NCI-H1930 (cell line): Measurements from ENCODE around the gene TAF1B.

Source experiments
- DNase-seq, 2 experiments: peaks; one replicate each; lab custom pipeline; 2025; lab: John Stamatoyannopoulos, UW

The TAF1B gene

GRCh38 chr2:9967053-9967775 is 123.9 kb downstream of the TAF1B start:
- DNase-seq: no peak

- DNase-seq: no peak
Measured at GRCh38 chr2:9968553-9969497, 125.6 kb downstream of the TAF1B start.

GRCh38 chr2:9970200-9971044 is 127.1 kb downstream of the TAF1B start:
- DNase-seq: no peak

DNA sequence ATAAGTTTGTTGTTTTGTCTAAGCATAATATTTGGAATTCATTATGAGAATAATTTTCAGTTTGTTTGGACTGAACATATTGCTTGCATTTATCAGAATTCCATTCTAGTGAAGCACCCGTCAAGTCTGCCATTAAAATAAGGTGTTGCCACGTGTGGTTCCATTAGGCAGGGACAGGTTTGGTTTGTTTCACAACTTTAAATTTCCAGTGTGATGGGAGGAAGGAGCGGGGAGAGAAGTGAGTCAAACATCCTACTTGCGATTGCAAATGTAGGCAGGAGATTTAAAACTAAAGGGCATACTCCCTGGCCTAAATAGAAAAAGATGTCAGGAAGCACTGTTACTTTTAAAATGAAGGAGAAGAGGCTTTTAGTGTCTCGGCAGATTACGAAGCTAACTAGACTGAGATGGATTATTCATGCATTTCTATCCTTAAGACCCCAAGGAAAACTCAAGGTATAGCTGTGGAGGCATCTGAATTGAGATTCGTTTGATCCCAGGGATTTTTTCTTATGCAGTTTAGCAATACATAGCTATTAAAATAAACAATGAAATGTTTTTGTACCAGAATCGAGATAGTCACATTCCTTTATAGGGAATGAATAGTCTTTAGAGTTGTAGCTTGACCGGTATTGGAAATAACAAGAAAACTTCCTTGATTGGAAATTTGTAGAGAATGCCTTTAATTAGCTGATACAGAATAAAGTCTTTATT is 128.0 kb downstream of the TAF1B start:
- no peak for DNase-seq

- DNase-seq: no peak
Measured at GRCh38 chr2:9971890-9972289, 128.6 kb downstream of the TAF1B start.

DNA sequence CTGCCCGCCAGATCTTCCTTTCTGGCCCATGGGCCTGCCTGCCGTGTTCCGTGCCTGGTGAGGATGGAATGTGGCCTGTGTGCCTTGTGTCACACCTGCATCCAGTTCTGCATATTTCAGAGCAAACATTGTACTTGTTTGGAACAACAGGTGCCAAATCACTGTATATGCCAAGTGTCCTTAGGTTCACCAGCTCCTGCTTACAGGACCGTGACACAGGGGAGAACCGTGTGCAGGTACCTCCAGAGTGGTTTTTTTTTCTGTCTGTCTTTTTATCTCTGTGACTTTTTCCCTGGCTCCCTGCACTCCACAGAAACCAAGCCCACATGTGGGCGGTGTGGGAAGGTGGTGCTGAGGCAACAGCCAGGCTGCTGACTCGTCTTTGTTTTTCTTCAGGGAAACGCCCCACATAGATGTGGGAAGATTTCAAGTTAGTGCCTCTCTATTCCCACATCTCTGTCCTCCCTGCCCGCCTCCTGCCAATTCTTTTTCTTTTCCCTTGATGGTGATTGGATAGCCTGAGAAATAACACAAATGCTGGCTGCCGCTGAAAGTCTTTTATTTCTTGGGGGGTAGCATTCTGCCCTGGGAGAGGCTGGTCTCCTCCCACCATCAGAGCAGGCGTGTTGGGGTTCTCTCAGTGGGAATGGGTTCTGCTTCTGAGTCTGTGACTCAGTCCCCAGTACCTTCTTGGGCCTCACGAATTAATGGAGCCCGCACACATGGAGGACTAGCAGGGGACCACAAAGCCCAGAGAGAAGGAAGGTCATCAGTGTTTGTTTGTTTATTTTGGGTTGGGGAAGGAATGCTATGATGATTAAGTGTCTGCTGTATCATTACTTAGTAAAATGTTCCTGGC is 129.6 kb downstream of the TAF1B start:
- DNase-seq: no peak

GRCh38 chr2:9973690-9974089 is 130.4 kb downstream of the TAF1B start:
- DNase-seq: no peak

DNA sequence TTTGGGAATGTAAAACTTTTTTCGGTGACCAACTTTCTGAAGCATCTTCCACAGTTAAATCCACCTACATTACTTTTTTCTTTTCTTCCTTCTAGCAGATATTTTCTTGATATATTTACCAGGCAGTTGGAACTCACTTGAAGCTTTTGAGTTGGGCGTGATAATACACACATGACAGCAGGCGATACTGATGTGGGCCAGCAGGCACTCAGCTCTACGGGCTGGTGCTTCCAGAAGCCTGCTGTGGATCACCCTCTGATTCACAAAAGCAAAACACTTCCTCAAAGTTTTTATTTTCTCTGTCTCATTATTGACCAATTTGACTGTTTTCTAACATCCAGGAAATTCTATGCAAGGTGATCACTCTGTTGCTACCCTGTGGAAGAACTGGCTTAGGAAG is 131.1 kb downstream of the TAF1B start:
- no peak for DNase-seq

DNA sequence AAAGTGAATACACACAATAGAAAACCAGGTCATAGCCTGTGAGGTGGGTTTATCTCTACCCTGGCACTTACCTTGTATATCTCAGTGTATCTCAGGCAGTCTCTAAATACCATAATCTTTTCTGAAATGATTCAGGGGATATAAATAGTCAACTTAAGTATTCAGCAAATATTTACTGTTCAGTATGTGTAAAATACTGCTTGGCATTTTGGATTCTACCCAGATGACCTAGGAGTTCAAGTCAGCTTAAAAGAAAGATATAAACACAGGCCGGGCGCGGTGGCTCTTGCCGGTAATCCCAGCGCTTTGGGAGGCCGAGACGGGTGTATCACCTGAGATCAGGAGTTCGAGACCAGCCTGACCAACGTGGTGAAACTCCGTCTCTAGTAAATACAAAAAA is 132.1 kb downstream of the TAF1B start:
- no peak for DNase-seq

DNA sequence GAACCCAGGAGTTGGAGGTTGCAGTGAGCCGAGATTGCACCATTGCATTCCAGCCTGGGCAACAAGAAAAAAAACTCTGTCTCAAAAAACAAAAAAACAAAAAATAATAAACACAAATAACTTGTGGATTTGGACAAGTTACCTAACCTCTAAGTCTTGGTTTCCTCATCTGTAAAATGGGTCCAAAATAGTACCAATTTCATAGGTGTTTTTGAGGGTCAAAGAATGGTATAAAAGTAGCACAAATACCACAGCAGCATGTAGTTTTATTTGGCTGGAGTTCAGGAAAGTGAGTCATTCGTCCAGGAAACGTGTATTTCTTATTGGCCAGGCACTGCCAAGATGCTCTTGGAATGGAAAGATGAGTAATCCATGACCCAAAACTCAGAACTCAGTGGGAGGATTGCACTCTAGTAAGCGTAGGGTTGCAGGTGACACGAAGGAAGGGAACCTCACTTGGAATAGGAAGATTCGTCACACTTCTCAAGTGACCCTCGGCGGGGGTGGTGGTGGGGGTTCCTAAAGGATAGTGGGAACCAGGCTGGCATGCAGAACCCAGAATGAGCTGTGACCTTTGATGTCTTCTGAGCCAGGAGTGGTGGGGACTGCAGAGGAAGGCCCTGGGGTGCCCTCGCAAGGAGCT is 132.7 kb downstream of the TAF1B start:
- DNase-seq: no peak

DNA sequence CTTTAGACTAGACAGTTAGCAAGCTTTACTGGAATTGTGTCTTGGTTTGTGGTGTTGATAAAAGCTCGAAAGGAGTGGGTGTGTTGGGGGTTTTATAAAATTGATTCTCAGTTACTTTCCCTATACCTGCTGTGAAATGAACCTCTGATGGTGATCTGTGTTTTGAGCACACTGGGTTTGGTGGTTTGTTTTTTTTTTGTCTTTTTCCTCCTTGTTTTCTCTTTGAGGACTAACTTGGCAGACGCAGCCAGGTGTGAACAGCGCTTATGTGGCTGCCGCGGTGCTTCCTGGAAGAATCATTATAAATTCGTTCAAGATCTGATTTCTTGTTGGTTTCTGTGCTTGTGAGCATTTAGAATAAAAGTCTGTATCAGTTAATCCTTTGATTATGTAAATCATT is 136.7 kb downstream of the TAF1B start:
- DNase-seq: no peak

- no peak for DNase-seq
Measured at GRCh38 chr2:9980520-9980919, 137.2 kb downstream of the TAF1B start.

- DNase-seq: no peak
Measured at GRCh38 chr2:9981655-9982054, 138.4 kb downstream of the TAF1B start.

DNA sequence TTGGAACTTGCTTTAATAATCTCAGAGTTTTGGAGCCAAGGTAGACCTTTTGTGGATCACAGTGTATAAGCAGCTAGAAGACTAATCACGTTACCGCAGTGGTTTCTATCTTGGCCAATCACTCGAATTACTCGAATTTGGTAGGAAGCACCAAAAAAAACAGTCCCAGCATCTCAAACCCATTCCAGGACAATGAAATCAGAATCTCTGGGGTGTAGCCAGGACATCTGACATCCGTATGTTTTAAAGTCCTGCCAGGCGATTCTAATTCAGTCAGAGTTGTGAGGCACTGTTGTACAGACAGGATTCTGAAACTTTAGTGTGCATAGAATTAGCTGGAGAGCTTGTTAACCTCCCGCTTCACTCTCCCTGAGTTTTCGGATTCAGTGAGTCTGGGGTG is 139.0 kb downstream of the TAF1B start:
- no peak for DNase-seq

- no peak for DNase-seq
Measured at GRCh38 chr2:9982891-9983290, 139.6 kb downstream of the TAF1B start.

DNA sequence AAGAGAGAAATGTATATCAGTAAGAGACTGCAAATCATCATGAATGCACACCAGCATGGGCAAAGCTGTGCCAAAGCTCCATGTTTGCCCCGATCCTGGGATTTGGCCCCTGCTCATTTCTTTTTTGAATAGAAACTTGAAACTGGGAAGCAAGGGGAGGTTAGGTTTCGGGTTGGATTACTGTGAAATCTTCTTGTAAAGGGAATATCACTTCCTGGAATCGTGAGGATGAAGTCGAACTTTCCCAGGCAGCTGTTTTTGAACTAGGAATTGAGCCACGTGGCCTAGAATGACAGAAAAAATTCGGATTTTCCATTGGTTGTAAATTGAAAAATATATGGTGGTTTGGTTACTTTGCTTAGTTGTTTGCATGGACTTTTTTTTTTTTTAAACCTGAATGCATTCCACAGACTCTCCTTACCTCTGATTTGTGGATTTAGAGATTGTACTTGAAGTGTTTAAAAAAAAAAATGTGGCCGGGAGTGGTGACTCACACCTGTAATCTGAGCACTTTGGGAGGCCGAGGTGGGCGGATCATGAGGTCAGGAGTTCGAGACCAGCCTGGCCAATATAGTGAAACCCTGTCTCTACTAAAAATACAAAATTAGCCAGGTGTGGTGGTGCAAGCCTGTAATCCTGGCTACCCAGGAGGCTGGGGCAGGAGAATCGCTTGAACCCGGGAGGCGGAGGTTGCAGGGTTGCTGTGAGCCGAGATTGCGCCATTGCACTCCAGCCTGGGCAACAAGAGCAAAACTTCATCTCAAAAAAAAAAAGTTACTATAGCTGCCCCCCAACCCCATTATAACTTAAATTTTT is 140.3 kb downstream of the TAF1B start:
- no peak for DNase-seq
